ENCODE data around the gene CIP2A.

CIP2A gene

DNA sequence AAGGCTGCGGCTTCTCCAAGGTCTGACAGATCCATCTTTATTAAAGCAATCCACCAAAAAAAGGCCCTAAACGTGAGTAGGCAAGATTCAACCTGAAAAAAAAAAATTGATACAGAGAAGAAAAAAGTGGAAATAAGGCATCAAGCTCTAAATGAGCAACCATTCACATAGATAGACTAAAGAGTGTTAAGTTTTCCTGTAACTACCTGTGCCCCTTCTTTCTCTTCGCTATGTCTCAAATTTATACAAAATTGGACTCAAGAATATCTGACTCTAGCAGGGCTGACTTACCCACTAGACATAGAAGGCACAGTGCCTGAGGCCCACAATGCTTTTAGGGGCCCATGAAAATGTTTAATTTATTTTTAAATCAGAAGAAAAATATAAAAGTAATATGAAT, 78.7 kb downstream of the CIP2A start, which contains the start of gene MYH15:
MYH15 (minus strand) TSS at position 101 of the 400 bp plus-strand sequence; CDS start at position 35, 66 bp downstream.
- DNase-seq (ENCODE audit: low read depth in 2 of 2) = no peak

DNA sequence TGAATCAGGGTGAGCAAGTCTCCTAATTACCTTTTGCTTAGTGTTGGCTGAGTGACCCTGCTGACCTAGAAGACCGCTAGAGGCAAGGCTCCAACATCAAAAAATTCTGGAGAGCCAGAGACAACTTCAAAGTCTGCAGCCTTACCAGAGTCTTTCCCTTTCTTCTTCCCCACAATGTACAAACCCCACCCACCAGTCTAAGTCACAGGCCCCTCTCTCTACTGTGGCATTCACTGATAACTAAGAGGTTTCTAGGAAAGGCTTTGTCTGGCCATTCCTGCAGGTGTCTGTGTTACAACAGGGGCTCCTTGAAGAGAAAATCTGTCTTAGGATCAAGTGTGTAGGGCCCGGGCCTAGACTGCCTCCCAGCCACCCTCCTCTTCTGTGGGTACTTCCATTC, 79.4 kb downstream of the CIP2A start:
- DNase-seq (ENCODE audit: low read depth in 2 of 2) = no peak

DNA sequence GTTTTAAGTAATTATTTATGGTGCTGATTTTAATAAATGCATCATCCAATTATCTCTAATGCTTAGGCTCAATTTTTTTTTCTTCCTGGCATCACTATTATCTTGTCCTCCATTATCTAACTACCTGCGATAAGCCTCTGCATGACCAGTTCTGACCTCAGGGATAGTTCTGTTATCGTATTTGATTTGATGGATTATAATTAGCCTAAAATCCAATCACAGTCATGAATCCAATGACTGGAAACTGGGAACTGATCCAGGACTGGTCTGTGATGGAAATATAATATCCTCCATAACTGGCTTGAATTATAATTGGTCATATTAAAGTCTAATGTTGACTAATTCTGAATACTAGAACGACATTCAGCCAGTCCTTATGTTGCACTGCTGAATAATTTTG, 80.0 kb downstream of the CIP2A start:
- no peak for DNase-seq (ENCODE audit: low read depth in 2 of 2)

DNA sequence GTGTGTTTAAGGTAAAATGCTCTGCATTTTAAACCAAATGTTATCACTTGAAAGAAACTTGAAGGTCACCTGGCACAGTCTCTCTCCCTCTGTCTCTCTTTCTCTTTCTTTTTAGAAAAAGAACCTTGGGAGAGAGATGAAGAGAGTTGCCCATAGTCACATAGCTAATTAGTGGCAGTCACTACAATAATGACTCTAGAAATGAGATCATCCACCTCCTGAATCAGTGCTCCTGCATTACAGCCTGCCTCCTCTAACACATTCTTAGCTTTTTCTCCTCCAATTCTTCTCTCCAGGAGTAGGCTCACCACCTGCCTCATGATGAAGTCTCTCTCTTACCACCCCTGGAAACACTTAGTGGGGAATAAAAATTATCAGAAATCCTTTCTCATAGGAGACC, 81.3 kb downstream of the CIP2A start:
- DNase-seq (ENCODE audit: low read depth in 2 of 2) = no peak

- DNase-seq (ENCODE audit: low read depth in 2 of 2) = no peak
These were observed 83.4 kb downstream of the CIP2A start for GRCh38 chr3:108505811-108506210.

GRCh38 chr3:108503722-108504121, 85.5 kb downstream of the CIP2A start:
- no peak for DNase-seq (ENCODE audit: low read depth in 2 of 2)

DNA sequence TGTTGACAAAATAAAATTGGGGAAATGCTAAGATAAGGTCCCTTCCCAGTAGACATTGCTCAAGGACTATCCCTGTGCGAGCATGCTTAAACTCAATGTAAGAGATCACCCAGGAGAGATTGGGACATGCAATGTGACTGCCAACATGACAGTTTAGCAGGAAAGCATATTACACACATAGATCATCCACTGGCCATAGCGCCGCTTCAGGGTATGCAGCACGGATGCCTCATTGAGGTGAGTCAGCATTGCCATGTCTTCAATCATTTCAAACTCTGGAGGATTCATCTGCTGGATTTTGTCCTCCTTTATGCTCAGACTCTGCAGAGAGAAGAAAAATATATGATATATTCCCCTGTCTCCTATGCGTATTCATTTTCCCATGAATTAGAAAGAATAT, 87.7 kb downstream of the CIP2A start:
- no peak for DNase-seq (ENCODE audit: low read depth in 2 of 2)

- DNase-seq (ENCODE audit: low read depth in 2 of 2) = no peak
These were observed 88.5 kb downstream of the CIP2A start for GRCh38 chr3:108500728-108501127.
